Endodermal cell (in vitro differentiated cells): ENCODE measurements around the gene ZBTB22. TPM values are rescaled to one million over a fixed set of nuclear protein-coding genes. Genes with fewer than 3 reads are reported as not detected.

Source experiments
- DNase-seq: peaks from one replicate; pipeline ENCODE4 v3.0.0-alpha.2; 2017
- H3K27ac ChIP-seq: 2 replicates; pipeline ENCODE4 v1.5.1; 2013; ENCODE audit warnings: mild to moderate bottlenecking, low read depth, low read length, moderate library complexity
- H3K27me3 ChIP-seq: 2 replicates; pipeline ENCODE4 v1.6.1; 2013; ENCODE audit warnings: mild to moderate bottlenecking, low read length, moderate library complexity; ENCODE audit not compliant: insufficient read depth, control insufficient read depth, poor library complexity, severe bottlenecking
- H3K36me3 ChIP-seq: 2 replicates; pipeline ENCODE4 v1.7.0; 2013; ENCODE audit warnings: mild to moderate bottlenecking, low read length, moderate library complexity; ENCODE audit not compliant: control insufficient read depth, insufficient read depth
- H3K4me1 ChIP-seq: one replicate; pipeline ENCODE4 v1.7.0; 2013; ENCODE audit warnings: low read length; ENCODE audit not compliant: control insufficient read depth, insufficient read depth
- H3K4me3 ChIP-seq: 2 replicates; pipeline ENCODE4 v1.5.1; 2013; ENCODE audit warnings: mild to moderate bottlenecking, low read length, moderate library complexity
- H3K9ac ChIP-seq: 2 replicates; pipeline ENCODE4 v1.6.1; 2013; ENCODE audit warnings: mild to moderate bottlenecking, low read length, moderate library complexity; ENCODE audit not compliant: poor library complexity, severe bottlenecking; ENCODE audit errors: extremely low read depth
- H3K9me3 ChIP-seq: 2 replicates; pipeline ENCODE4 v1.6.1; 2013; ENCODE audit warnings: mild to moderate bottlenecking, low read length, moderate library complexity; ENCODE audit not compliant: control insufficient read depth
- H3K27ac Mint-ChIP-seq: 2 replicates; pipeline ENCODE4 v1.8.0; 2020; ENCODE audit warnings: mixed read lengths
- H3K27me3 Mint-ChIP-seq: 2 replicates; pipeline ENCODE4 v1.8.0; 2021; ENCODE audit warnings: mild to moderate bottlenecking, mixed read lengths; ENCODE audit not compliant: insufficient read depth
- H3K36me3 Mint-ChIP-seq: 2 replicates; pipeline ENCODE4 v1.8.0; 2020; ENCODE audit warnings: low read depth, mixed read lengths
- H3K4me1 Mint-ChIP-seq: 2 replicates; pipeline ENCODE4 v1.8.0; 2020; ENCODE audit warnings: mixed read lengths
- H3K4me3 Mint-ChIP-seq: 2 replicates; pipeline ENCODE4 v1.8.0; 2020; ENCODE audit warnings: mild to moderate bottlenecking, moderate library complexity, mixed read lengths
- H3K9me3 Mint-ChIP-seq: 2 replicates; pipeline ENCODE4 v1.8.0; 2020; ENCODE audit warnings: mild to moderate bottlenecking, mixed read lengths
- CTCF ChIP-seq: fragments of 200-600 bp; sonication (generic); conservative IDR thresholded peaks from 2 replicates; pipeline ENCODE4 v1.5.0; 2021; ENCODE audit warnings: antibody characterized with exemption, mild to moderate bottlenecking
- WGBS, 2 experiments: methylation state at CpG; one replicate each; pipeline versions ENCODE4 v1.1.5 to v1.1.7; 2013; ENCODE audit warnings: missing lambda C conversion rate in 2 of 2, mixed read lengths in 1 of 2; ENCODE audit not compliant: insufficient coverage in 1 of 2, insufficient read length in 1 of 2; 5-methylcytosine and 5-hydroxymethylcytosine counted together
- total RNA-seq, 2 donors: library from RNA; stranded (reverse); fragmentation: NEBNext Ultra II Directional in 1 of 2; extraction: Animal tissue kit (Norgen Biotek cat#: 25700) in 1 of 2; gene quantifications; 2 replicates in 1 of 2; 3 replicates in 1 of 2; pipeline ENCODE4 v1.2.1, GENCODE V29; 2021

The ZBTB22 gene
- total RNA-seq, 2 donors from 2014 or later, result 15.2 to 19.8 TPM

- Histone ChIP-seq H3K4me1 (no peaks in the 10 kb centered on the region), H3K9ac (no peak overlapping the region), H3K27me3 (no peaks in the 10 kb centered on the region), H3K9me3 (no peaks in the 10 kb centered on the region), H3K36me3 (peaks cover 59% of the 10 kb centered on the region), H3K4me3 (no peak overlapping the region), H3K27ac (no peak overlapping the region)
- 82% methylated on average over 5 of the region's 5 CpGs; no CpG with 5 or more reads in 1 of the 2 experiments for WGBS, 2 experiments
- Mint-ChIP-seq H3K27me3 (no peaks in the 10 kb centered on the region), H3K4me3 (no peak overlapping the region), H3K4me1 (peaks cover 21% of the 10 kb centered on the region), H3K27ac (peak overlapping the region; percentile 52), H3K9me3 (no peaks in the 10 kb centered on the region), H3K36me3 (peaks cover 40% of the 10 kb centered on the region)
- TF ChIP-seq CTCF, result peak; percentile 90
- DNase-seq, result peak; percentile 91
Measured at GRCh38 chr6:33279971-33280511, 37.5 kb downstream of the ZBTB22 start.

GRCh38 chr6:33279257-33279695 lies 38.3 kb downstream of the ZBTB22 start:
- Histone ChIP-seq H3K4me3 (no peak overlapping the region), H3K9me3 (no peaks in the 10 kb centered on the region), H3K27me3 (no peaks in the 10 kb centered on the region), H3K27ac (no peak overlapping the region), H3K4me1 (no peaks in the 10 kb centered on the region), H3K9ac (no peak overlapping the region), H3K36me3 (peaks cover 59% of the 10 kb centered on the region)
- Mint-ChIP-seq H3K27me3 (no peaks in the 10 kb centered on the region), H3K4me3 (no peak overlapping the region), H3K36me3 (peaks cover 44% of the 10 kb centered on the region), H3K27ac (no peak overlapping the region), H3K4me1 (peaks cover 29% of the 10 kb centered on the region), H3K9me3 (no peaks in the 10 kb centered on the region)
- 92 to 95% methylated on average over 7 to 13 of the region's 13 CpGs for WGBS, 2 experiments
- no peak for TF ChIP-seq CTCF
- no peak for DNase-seq

GRCh38 chr6:33278810-33279209 lies 38.7 kb downstream of the ZBTB22 start:
- Histone ChIP-seq H3K27ac (no peak overlapping the region), H3K4me3 (no peak overlapping the region), H3K9me3 (no peaks in the 10 kb centered on the region), H3K4me1 (no peaks in the 10 kb centered on the region), H3K9ac (no peak overlapping the region), H3K36me3 (peaks cover 62% of the 10 kb centered on the region), H3K27me3 (no peaks in the 10 kb centered on the region)
- H3K4me3 Mint-ChIP-seq, result no peak overlapping the region
- H3K27me3 Mint-ChIP-seq, result no peaks in the 10 kb centered on the region
- 90 to 100% methylated on average over 1 to 3 of the region's 3 CpGs for WGBS, 2 experiments
- H3K27ac Mint-ChIP-seq, result no peak overlapping the region
- no peaks in the 10 kb centered on the region for H3K9me3 Mint-ChIP-seq
- peaks cover 31% of the 10 kb centered on the region for H3K4me1 Mint-ChIP-seq
- no peak for DNase-seq
- H3K36me3 Mint-ChIP-seq, result peaks cover 46% of the 10 kb centered on the region
- TF ChIP-seq CTCF, result no peak
